GM23248 (cell line): ENCODE data around the gene THRA. TPM values are rescaled to one million over a fixed set of nuclear protein-coding genes. Genes with fewer than 3 reads are reported as not detected.

Source experiments
- DNase-seq: peaks from one replicate; pipeline ENCODE4 v3.0.0-alpha.2; 2015
- H2AFZ ChIP-seq: fragments of 200-600 bp; sonication (generic); 2 replicates; pipeline ENCODE4 v1.6.1; 2016; ENCODE audit warnings: antibody characterized with exemption
- H3F3A ChIP-seq: fragments of 200-600 bp; sonication (generic); 2 replicates; pipeline ENCODE4 v1.6.1; 2016; ENCODE audit warnings: mild to moderate bottlenecking, antibody characterized with exemption, mixed run types; ENCODE audit not compliant: insufficient read depth
- H3K27ac ChIP-seq: fragments of 200-600 bp; sonication (generic); 2 replicates; pipeline ENCODE4 v1.5.1; 2016; ENCODE audit warnings: mild to moderate bottlenecking
- H3K27me3 ChIP-seq: fragments of 200-600 bp; sonication (generic); replicated peaks from 2 replicates; pipeline ENCODE4 v1.6.1; 2016; ENCODE audit warnings: mild to moderate bottlenecking; ENCODE audit not compliant: insufficient read depth
- H3K36me3 ChIP-seq: fragments of 200-600 bp; sonication (generic); 2 replicates; pipeline ENCODE4 v1.6.1; 2016; ENCODE audit warnings: low read depth, mild to moderate bottlenecking
- H3K4me1 ChIP-seq: fragments of 200-600 bp; sonication (generic); 2 replicates; pipeline ENCODE4 v1.6.1; 2016; ENCODE audit warnings: mild to moderate bottlenecking; ENCODE audit not compliant: insufficient read depth
- H3K4me2 ChIP-seq: fragments of 200-600 bp; sonication (generic); one replicate; pipeline ENCODE4 v1.6.1; 2016; ENCODE audit warnings: mild to moderate bottlenecking; ENCODE audit not compliant: unreplicated experiment
- H3K4me3 ChIP-seq: fragments of 200-600 bp; sonication (generic); 2 replicates; pipeline ENCODE4 v1.5.1; 2016; ENCODE audit warnings: mild to moderate bottlenecking
- H3K79me2 ChIP-seq: fragments of 200-600 bp; sonication (generic); 2 replicates; pipeline ENCODE4 v1.6.1; 2016; ENCODE audit warnings: mild to moderate bottlenecking; ENCODE audit not compliant: insufficient read depth
- H3K9ac ChIP-seq: fragments of 200-600 bp; sonication (generic); 2 replicates; pipeline ENCODE4 v1.6.1; 2016; ENCODE audit warnings: mild to moderate bottlenecking
- H3K9me2 ChIP-seq: fragments of 200-600 bp; sonication (generic); 2 replicates; pipeline ENCODE4 v1.6.1; 2016; ENCODE audit warnings: mixed run types, mild to moderate bottlenecking, moderate library complexity; ENCODE audit not compliant: insufficient read depth
- H3K9me3 ChIP-seq: fragments of 200-600 bp; sonication (generic); one replicate; pipeline ENCODE4 v1.6.1; 2017; ENCODE audit warnings: low read depth
- H4K20me1 ChIP-seq: fragments of 200-600 bp; sonication (generic); 2 replicates; pipeline ENCODE4 v1.6.0; 2016; ENCODE audit not compliant: insufficient read depth
- EZH2 ChIP-seq: fragments of 200-600 bp; sonication (generic); IDR thresholded peaks from 2 replicates; pipeline ENCODE4 v1.6.1; 2018; ENCODE audit warnings: antibody characterized with exemption, mild to moderate bottlenecking; ENCODE audit not compliant: insufficient read depth, poor library complexity, severe bottlenecking
- EZH2phosphoT487 ChIP-seq: fragments of 200-600 bp; sonication (generic); IDR thresholded peaks from 2 replicates; pipeline ENCODE4 v1.6.1; 2018; ENCODE audit warnings: antibody characterized with exemption, moderate library complexity, mild to moderate bottlenecking, low read depth; ENCODE audit not compliant: insufficient read depth
- WGBS, 2 experiments: methylation state at CpG; one replicate each; pipeline ENCODE4 v1.1.6; 2015 to 2017; ENCODE audit warnings: low lambda C conversion rate in 2 of 2, low coverage in 1 of 2; ENCODE audit errors: missing lambda C conversion rate in 2 of 2; 5-methylcytosine and 5-hydroxymethylcytosine counted together
- in situ Hi-C: fragments of 300-500 bp; cut with MboI; formaldehyde crosslinking; loops from 2 replicates; pipeline ENCODE4 v1.15.0; 2020
- polyA plus RNA-seq: library from polyadenylated mRNA; unstranded; fragments of >200 nt; fragmentation: Nextera tagmentation; extraction: Ambion mirVana; gene quantifications from 2 replicates; pipeline ENCODE4 v1.2.1, GENCODE V29; 2016
- total RNA-seq: library from RNA; depleted of rRNA; stranded (reverse); fragments of >200 nt; shearing (Covaris generic); gene quantifications from 2 replicates; pipeline ENCODE4 v1.2.3, GENCODE V29; 2014

Gene THRA
- total and polyA plus RNA-seq, 2 experiments from 2014 or later = 15.8 to 33.3 TPM

DNA sequence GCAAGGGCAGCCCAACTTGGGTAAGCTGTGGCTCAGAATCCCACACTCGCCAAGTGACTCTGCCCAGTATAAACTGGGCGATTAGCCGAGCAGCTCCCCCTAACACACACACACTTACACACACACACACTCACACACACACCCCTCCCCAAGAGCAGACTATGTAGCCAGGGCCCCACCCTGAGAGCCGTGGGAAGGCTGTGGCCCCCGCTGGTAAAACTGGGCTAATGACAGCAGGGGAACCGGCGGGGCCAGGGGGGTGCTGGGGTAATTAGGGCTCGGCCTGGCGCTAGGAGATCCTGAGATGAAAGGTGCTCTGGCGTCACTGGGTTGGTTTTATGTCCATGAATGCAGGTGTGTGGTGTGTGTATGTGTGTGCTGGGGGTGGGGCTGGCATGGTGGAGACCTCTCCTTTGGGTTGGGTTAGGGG lies 1.1 kb upstream of the THRA start:
- in situ Hi-C loops = no loop called here
- H3K9me2 ChIP-seq = no peaks in the 10 kb centered on the region
- no peak overlapping the region for H2AFZ ChIP-seq
- H3K79me2 ChIP-seq = peaks cover 36% of the 10 kb centered on the region
- no peak overlapping the region for H3K27ac ChIP-seq
- no peak overlapping the region for H3K4me3 ChIP-seq
- TF ChIP-seq EZH2 (no peak), EZH2phosphoT487 (no peak)
- DNase-seq = no peak
- peaks cover 7% of the 10 kb centered on the region; the same call in 1 of the 2 replicates for H3F3A ChIP-seq
- peaks cover 6% of the 10 kb centered on the region; the same call in 1 of the 2 replicates for H4K20me1 ChIP-seq
- no peaks in the 10 kb centered on the region for H3K27me3 ChIP-seq
- no peak overlapping the region for H3K9ac ChIP-seq
- H3K9me3 ChIP-seq = no peaks in the 10 kb centered on the region
- 72 to 74% methylated on average over 10 of the region's 10 CpGs for WGBS, 2 experiments
- no peaks in the 10 kb centered on the region for H3K36me3 ChIP-seq
- no peak overlapping the region for H3K4me2 ChIP-seq
- peaks cover 21% of the 10 kb centered on the region for H3K4me1 ChIP-seq

DNA sequence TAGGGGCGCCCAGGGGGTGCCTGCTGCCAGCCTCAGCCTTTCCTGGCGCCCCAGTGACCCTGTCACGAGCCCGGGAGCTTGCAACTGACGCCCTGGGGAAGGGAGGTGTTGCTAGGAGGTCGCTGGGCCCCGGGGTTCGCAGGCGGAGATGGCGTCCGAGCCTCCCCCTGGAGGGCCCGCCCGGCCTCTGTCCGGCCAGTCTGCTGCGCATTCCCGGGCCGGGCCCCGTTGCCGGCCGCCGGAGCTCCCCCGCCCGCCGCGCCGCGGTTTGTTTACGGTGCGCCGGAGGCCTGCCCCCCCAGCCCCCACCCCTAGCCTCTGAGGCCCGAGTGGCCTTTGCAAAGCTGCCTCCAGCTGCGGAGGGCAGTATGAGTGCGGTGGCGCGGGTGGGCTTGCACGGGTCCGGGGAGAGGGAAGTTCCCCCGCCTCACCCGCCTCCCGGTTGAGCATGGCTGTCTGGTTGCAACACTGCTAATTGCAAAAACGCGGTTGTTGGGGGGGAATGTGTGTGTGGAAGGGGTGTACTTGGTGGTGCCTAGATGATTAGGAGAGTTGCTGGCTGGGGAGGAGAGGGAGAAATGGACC lies 514 bp downstream of the THRA start:
- in situ Hi-C loops = no loop called here
- H3K4me2 ChIP-seq = peak overlapping the region; percentile 96
- no peaks in the 10 kb centered on the region for H3K9me3 ChIP-seq
- H3K27ac ChIP-seq = no peak overlapping the region
- H3K4me3 ChIP-seq = peak overlapping the region; percentile 99
- peaks cover 25% of the 10 kb centered on the region for H3K4me1 ChIP-seq
- H3K36me3 ChIP-seq = no peaks in the 10 kb centered on the region
- H3K27me3 ChIP-seq = no peaks in the 10 kb centered on the region
- H3K9ac ChIP-seq = peak overlapping the region; percentile 95
- TF ChIP-seq EZH2 (no peak), EZH2phosphoT487 (no peak)
- no peaks in the 10 kb centered on the region for H3K9me2 ChIP-seq
- H3F3A ChIP-seq = peaks cover 18% of the 10 kb centered on the region
- H3K79me2 ChIP-seq = peaks cover 42% of the 10 kb centered on the region
- peak; percentile 59 for DNase-seq
- H2AFZ ChIP-seq = peak overlapping the region; percentile 95
- peaks cover 6% of the 10 kb centered on the region; the same call in 1 of the 2 replicates for H4K20me1 ChIP-seq
- WGBS, 2 experiments = 0 to 4% methylated on average over 21 to 28 of the region's 42 CpGs

DNA sequence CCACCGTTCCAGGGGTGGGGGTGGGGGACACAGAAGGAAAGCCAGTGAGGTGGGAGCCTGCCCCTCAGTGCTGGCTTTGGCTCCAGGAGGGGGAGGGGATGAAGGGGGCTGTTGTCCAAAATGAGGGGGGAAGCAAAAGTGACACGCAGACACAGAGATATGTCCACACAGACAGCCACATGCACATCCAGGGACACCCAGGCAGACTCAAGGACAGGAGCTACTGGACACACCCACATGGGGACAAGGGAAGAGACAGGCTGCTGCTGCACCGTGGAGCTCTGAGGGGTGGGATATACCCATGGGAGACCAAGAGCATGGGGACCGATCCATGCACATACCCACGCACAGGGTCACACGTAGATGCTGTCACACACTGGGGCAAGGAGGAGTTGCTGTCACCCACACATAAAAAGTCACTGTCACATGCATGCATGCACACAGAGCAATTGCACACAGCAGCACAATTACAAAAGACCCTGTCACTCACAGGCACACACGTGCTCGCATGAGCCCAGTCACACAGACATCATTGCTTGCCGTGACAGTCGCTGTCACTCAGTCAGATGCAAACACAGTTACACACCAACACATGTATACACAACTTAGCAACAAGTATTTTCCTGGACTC lies 1.3 kb downstream of the THRA start:
- H3K27me3 ChIP-seq = no peaks in the 10 kb centered on the region
- in situ Hi-C loops = no loop called here
- H3F3A ChIP-seq = peaks cover 21% of the 10 kb centered on the region
- H3K4me1 ChIP-seq = peaks cover 30% of the 10 kb centered on the region
- peak; percentile 15 for DNase-seq
- peak overlapping the region; percentile 95 for H3K9ac ChIP-seq
- WGBS, 2 experiments = 7 to 11% methylated on average over 9 to 10 of the region's 10 CpGs
- peak overlapping the region; percentile 95 for H2AFZ ChIP-seq
- TF ChIP-seq EZH2phosphoT487 (no peak), EZH2 (no peak)
- no peaks in the 10 kb centered on the region for H3K9me2 ChIP-seq
- no peaks in the 10 kb centered on the region for H3K9me3 ChIP-seq
- H3K36me3 ChIP-seq = no peaks in the 10 kb centered on the region
- peak overlapping the region; percentile 96 for H3K4me2 ChIP-seq
- H3K79me2 ChIP-seq = peaks cover 47% of the 10 kb centered on the region
- H3K4me3 ChIP-seq = peak overlapping the region; percentile 99
- no peak overlapping the region; the same call in 1 of the 2 replicates for H3K27ac ChIP-seq
- H4K20me1 ChIP-seq = peaks cover 6% of the 10 kb centered on the region; the same call in 1 of the 2 replicates

DNA sequence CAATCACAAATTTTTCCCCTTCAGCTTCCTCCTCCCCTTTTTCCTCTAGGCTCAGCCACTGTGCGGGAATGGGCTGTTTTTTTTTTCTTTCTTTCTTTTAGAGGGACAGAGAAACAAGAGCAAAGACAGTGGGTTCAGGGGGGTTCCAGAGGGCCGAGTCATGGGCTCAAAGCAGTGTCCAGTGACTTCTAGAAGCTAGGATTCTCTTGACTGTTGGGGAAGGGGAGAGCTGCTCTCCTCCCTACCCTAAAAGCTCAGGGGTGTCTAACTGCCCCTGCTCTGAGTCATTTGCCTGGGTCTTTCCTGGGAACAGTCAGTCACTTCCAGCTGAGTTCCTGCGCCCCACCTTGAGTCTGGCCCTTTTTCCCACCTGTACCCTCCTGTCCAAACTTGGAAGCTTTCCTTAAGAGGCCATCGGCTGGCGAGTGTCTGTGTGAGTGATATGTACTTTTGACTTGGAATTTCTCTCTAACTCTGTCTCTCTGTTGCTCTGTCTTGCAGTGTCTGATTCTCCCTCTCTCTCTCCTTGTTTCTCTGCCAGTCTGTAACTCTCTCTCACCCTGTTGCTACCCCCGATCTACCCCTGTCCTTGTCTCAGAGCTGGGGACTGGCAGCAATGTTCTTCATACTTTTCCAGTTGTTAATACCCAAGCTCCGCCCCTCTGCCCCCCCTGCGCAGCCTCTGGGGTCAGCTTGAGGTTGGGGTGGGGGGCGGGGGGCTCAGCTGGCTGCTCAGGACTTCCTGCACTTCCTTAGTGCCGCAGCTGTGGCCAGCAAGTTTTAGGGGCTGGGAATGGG lies 2.4 kb downstream of the THRA start:
- Histone ChIP-seq H2AFZ (no peak overlapping the region), H4K20me1 (peaks cover 6% of the 10 kb centered on the region; the same call in 1 of the 2 replicates), H3K4me2 (peak overlapping the region; percentile 96), H3K9ac (peak overlapping the region; percentile 95), H3K9me2 (no peaks in the 10 kb centered on the region), H3K4me3 (peak overlapping the region; percentile 99), H3K27ac (peak overlapping the region; percentile 11), H3K4me1 (peaks cover 41% of the 10 kb centered on the region), H3K79me2 (peaks cover 58% of the 10 kb centered on the region), H3K36me3 (no peaks in the 10 kb centered on the region), H3K9me3 (no peaks in the 10 kb centered on the region), H3K27me3 (no peaks in the 10 kb centered on the region), H3F3A (peaks cover 21% of the 10 kb centered on the region)
- TF ChIP-seq EZH2phosphoT487 = no peak
- TF ChIP-seq EZH2 = no peak
- WGBS, 2 experiments = 10% methylated on average over 9 to 10 of the region's 10 CpGs
- in situ Hi-C loops = no loop called here
- DNase-seq = peak; percentile 38
